Daoy (cell line): ENCODE measurements around the gene ACBD6. TPM values are rescaled to one million over a fixed set of nuclear protein-coding genes. Genes with fewer than 3 reads are reported as not detected.
"Not testable (repeated sequence)": the region's sequence is repeated elsewhere in the genome, so short reads cannot be mapped to it uniquely, and the experiment has no call there.

Source experiments
- DNase-seq: peaks from one replicate; pipeline ENCODE4 v3.0.0-alpha.2; 2015; ENCODE audit warnings: low read depth
- total RNA-seq: library from RNA; depleted of rRNA; stranded (reverse); fragments of >200 nt; shearing (Covaris generic); gene quantifications from 2 replicates; pipeline ENCODE4 v1.2.3, GENCODE V29; 2014

Gene ACBD6
- total RNA-seq, 1 experiment from 2014 or later = 58.7 TPM

DNA sequence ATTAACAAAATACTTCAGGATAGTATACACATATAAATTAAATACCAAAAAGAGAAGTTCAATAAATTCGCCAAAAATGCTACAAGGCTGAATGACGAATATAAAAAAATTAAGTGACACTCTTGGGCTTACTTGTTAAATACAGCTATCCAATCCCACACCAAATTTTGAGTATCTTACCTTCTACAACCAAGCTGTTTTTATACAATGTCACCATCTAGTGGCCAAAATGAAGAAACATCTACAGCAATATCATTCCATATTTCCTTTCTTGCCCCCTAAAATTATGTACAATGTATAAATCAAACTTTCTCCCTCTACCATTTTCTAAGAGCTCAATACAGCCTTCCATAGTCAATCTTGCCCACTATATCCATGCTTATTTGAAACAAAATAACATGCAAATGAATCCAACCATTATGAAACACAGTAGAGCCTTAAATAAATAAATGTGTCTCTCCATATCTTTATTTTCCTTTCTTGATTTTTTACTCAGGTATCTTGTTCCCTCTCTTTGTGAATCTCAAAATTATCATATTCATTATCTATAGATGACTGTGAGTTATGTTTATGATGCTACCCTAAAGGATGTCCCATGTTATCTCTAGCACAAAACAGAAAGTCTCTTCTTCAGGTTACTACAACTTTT lies 86.3 kb downstream of the ACBD6 start:
- DNase-seq = peak; percentile 4

DNA sequence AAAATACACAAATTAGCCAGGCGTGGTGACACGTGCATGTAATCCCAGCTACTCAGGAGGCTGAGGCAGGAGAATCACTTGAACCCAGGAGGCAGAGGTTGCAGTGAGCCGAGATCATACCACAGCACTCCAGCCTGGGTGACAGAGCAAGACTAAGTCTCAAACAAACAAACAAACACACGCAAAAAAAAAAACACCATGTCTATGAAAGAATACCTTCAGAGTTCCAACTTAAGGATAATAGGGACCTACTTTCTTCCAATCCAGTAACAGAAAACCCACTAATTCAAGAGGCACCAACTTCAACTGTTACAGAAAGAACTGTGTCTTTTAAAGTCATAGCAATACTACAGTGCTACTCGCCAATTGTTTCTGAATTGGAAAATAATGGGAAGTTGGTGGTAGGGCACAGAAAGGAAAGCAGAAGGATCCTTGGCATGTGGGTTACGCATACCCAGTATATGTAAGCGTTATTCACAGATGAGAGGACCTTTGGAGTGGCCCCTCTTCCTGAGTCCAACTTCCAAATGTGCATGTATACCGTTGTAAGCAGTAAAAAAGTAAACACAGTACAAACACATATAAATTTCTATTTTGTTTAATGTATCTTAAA lies 87.0 kb downstream of the ACBD6 start:
- DNase-seq = no peak

DNA sequence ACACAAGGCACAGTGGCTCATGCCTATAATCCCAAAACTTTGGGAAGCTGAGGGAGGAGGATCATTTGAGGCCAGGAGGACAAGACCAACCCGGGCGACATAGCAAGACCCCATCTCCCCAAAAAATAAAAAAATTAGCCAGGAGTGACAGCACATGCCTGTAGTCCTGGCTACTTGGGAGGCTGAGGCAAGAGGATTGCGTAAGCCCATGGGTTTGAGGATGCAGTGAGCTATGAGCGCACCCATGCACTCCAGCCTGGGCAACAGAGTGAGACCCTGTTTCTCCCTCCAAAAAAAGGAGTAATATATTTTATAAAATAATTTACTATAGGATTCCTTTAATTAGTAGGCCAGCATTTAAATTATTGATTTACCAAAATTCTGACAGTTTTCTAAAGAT lies 89.8 kb downstream of the ACBD6 start:
- no peak for DNase-seq

DNA sequence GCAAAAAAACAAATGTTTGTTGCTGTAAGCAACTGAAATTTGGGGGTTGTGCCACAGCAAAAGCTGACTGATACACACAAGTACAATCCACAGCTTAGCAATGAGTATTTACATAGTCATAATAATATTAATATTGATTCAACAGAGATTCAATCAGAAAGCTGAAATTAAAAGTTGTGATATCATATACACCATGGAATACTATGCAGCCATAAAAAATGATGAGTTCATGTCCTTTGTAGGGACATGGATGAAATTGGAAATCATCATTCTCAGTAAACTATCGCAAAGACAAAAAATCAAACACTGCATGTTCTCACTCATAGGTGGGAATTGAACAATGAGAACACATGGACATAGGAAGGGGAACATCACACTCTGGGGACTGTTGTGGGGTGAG lies 94.2 kb downstream of the ACBD6 start:
- not testable (repeated sequence) for DNase-seq

DNA sequence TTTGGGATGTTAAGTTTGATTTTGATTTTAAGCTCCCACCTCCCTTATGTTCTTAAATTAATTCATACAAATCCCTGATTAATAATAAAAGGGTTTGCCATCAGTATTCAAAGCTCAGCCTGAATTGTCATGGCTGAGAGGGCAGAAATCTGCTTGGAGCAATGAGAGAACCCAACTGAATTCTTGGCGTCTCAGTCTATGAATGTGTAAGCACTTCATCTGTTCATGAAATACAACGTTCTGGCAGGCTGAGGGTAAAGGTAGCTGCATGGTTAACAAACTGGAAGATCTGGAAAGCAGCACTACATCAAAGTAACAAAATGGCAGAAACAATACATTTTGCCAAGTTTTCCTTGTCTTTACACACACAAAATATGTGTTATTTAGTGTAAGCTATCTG lies 95.3 kb downstream of the ACBD6 start:
- DNase-seq = no peak

DNA sequence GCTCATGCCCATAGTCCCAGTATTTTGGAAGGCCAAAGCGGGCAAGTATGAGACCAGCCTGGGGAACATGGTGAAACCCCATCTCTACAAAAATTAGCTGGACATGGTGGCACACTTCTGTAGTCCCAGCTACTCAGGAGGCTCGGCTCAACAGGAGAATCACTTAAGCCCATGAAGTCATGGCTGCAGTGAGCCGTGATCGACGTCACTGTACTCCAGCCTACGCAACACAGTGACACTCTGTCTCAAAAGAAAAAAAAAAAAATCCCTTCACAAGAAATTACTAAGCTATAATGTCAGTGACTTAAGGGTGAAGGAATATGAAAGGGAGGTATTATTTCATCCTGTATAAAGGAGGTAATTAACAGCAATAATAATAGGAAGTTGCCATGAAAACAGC lies 99.8 kb downstream of the ACBD6 start:
- DNase-seq = no peak

DNA sequence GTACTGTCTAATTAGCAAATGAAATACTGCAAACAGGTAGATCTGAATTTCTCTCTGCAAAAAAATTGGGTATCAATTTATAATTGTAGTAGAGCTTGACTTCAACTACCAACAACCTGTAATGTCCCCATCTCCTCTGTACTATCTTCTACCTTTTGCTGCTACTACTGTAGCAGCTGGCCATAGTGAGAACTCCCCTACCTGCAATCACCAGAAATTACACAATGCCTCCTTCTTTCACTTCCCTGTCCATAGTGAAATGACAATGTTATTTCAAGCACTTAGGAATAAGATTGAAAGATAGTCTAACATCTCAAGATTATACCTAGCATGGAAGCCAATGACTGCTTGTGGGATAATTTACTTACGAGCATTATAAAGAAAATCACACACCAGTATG lies 100.4 kb downstream of the ACBD6 start:
- no peak for DNase-seq

DNA sequence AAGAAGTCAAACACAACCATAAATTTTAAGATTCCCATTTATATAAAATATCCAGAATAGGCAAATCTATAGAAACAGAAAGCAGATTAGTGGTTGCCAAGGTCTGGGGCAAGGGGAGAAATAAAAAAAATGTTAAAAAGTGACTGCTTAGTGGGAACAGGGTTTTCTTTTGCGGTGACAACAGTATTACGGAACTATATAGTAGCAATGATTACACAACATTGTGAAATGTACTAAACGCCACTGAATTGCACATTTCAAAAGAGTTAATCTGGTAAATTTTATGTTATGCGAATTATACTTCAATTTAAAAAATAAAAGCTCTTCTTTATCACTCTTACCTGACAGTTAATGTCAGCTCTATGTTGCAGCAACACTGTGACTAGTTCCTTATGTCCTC lies 105.2 kb downstream of the ACBD6 start:
- no peak for DNase-seq

DNA sequence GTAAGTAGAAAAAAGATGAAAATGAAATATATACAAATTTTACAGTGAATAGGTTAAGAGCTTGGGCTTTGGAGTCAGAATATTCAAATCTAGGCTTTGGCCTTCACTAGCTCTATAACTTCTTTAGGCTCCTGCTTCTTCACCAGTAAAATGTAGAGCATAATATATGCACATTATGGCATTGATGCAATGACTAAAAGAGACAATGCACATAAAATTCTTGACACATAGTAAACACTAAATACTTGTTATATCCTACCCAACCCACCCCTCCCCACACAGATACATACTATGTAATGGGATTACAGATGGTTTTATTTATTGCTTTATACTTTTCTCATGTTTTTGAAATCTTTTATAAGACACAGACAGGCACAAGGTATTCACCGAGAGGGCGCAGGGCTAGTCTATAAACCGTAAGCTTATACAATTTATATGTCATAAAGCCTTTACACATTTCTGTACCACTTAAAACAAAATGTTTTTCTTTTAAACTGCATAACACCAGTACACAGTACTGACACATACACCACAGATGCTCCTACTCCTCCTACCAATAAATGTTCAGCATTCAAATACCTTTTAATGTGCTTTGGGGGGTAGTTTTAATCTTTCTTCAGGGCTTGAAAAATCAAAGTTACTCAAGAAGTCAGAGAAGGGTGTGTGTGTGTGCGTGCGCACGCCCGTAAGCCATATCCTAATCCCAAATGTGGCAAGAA lies 109.8 kb downstream of the ACBD6 start:
- DNase-seq = no peak

DNA sequence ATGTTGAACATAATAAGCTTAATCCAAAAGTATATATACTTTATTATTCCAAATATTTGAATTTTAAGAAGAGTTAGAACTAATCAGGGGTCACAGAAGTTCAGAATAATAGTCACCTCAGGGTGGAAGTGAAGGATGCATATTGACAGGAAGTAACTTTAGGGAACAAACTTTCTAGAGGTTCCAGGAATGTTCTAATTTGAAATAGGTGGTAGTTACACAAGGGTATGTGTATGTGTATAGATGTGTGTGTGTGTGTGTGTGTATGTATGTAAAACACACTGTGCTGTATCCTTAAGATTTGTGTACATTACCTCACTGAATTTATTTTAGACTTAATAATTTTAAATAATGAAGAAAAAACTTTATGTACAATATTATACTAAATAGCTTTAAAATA lies 110.4 kb downstream of the ACBD6 start:
- no peak for DNase-seq

DNA sequence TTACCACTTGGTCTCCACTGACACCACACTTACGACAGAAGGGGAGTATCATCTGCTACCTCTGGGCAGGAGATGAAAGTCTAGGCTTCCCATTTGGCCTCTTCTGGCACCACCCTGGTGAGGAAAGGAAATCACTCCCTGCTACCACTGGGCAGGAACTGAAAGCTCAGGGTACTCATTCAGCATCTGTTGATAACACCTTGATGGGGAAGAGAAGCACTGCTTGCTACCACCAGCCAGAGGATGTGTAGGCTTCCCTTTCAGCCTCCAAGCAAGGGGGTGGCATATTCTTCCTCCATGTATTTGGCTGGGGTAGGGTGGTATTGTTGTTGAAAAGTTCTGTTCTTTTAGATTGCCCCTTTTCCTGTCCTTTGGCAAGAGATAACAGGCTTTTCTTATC lies 115.0 kb downstream of the ACBD6 start:
- DNase-seq = no peak

DNA sequence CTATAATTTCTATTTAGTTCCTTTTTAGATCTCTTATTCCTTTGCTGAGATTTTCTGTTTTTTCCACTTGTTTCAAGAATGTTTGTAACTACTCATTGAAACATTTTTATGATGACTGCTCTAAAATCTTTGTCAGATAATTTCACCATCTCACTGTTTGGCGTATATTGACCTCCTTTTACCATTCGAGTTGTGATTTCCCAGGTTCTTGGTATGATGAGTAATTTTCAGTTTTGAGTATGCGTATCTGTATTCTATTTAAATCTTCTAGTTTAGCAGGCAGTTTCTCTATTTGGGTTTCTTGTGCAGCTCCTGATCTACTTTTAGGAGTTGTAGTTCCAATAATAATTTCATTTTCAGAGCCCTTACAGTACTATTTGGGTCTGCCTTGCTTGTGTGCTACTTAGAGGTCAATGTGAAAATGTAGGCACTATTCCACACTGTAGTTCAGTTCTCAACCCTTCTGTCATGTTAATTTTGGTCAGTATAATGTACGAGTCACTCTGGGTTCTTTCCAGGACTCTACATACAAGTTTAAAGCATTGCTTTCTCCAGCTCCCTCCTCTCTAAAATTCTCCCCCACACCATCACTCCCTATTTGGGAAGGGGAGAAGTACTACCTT lies 115.5 kb downstream of the ACBD6 start:
- DNase-seq = no peak

DNA sequence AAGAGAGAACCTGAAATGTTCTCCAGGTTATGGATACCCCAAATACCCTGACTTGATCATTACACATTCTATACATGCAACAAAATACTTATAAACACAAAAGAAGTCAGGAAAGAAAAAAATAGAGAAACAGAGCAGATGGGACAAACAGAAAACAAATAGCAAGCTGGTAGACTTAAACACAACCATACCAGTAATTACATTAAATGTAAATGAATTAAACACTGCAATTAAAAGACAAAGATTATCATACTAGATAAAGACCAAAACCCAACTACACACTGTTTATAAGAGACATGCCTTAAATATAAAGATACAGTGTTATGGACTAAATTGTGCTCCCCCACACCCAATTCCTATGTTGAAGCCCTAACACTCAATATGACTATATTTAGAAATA lies 117.2 kb downstream of the ACBD6 start:
- DNase-seq = no peak

DNA sequence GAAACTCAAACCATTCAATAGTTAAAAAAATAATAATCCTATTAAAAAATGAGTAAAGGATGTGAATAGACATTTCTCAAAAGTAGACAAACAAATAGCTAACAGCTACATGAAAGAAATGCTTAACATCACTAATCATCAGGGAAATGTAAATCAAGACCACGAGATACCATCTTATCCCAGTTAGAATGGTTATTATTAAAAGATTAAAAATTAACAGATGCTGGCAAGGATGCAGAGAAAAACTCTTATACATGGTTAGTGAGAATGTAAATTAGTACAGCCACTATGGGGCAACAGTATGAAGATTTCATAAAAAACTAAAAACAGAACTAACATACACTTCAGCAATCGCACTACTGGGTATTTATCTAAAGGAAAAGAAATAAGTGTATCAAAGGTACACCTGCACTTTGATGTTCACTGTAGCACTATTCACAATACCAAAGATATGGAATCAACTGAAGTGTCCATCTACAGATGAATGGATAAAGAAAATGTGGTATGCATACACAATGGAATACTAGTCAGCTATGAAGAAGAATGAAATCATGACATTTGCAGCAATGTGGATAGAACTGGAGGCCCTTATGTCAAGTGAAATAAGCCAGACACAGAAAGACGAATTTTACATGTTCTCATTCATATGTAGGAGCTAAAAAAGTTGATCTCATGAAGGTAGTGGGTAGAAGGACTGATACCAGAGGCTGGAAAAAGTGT lies 117.9 kb downstream of the ACBD6 start:
- DNase-seq = no peak

DNA sequence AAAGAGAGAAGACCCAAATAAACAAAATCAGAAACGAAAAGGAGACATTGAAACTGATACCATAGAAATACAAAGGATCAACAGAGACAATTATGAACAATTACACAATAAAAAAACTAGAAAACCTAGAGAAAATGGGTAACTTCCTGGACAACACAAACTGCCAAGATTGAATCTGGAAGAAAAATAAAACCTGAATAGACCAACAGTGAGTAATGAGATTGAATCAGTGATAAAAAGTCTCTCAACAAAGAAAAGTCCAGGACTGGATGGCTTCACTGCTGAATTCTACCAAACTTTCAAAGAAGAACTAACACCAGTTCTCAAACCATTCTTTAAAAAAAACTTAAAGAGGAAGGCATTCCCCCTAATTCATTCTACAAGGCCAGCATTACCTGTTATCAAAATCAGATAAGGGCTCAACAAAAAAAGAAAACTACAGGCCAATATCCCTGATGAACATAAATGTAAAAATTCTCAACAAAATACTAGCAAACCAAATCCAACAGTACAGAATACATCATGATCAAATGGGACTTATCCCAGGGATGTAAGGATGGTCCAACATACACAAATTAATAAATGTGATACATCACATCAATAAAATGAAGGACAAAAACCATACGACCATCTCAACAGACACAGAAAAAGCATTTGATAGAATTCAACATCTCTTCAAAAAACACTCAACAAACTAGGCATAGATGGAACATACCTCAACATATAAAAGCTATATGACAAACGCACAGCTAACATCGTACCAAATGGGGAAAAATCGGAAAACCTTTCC lies 119.9 kb downstream of the ACBD6 start:
- no peak for DNase-seq

DNA sequence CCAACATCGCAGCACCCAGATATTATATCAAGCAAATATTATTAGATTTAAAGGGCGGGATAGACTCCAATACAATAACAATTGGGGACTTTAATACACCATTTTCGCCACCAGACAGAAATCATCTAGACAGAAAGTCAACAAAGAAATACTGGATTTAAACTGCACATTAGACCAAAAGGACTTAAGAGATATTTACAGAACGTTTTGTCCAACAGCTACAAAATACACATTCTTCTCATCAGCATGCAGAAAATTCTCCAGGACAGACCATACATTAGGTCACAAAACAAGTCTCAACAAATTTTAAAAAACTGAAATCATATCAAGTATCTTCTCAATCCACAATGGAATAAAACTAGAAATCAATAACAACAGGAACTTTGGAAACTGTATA lies 121.2 kb downstream of the ACBD6 start:
- DNase-seq = no peak

DNA sequence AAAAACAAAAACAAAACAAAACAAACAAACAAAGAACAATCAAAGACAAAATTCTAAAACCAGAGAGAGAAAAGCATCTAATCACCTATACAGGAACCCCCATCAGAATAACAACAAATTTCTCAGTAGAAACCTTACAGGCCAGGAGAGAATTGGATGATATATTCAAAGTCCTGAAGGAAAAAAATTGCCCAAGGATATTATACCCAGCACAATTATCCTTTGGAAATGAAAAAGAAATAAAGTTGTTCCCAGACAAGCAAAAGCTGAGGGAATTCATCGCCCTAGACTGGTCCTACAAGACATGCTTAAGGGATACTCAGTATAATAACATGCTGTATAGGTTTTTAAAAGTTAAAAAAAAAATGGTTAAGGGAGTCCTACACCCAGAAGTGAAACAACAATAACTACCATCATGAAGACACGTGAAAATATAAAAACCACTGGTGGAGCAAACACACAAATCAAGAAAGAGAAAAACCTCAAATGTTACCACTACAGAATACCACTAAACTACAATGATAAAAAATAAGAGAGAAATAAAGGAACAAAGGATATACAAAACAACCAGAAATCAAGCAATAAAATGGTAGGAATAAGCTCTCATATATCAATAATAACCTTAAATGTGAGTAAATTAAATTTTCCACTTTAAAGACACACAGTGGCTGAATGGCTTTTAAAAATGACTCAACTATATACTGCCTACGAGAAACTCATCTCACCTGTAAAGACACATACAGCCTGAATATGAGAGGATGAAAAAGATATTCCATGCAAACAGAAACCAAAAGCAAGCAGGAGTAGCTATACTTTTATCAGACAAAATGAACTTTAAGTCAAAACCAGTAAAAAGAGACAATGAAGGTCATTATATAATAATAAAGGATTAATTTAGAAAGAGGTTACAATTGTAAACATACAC lies 121.9 kb downstream of the ACBD6 start:
- DNase-seq = no peak

DNA sequence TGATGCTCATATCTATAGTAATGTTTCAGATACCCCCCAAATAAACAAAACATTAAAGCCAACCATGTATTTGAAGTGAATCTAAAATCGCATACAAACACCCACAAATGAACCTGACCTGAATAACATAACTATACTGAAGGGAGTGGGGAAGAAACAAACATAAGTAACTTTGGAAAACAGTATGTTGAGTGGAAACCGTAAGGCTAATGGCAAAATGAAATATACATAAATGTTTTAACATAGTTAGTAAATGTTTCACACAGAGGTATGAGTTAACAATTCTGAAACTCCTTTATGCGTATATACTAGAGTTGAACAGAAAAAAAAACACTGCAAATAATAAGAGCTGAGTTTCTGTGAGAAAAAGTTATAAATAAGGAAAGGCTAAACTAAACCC lies 125.6 kb downstream of the ACBD6 start:
- DNase-seq = no peak

DNA sequence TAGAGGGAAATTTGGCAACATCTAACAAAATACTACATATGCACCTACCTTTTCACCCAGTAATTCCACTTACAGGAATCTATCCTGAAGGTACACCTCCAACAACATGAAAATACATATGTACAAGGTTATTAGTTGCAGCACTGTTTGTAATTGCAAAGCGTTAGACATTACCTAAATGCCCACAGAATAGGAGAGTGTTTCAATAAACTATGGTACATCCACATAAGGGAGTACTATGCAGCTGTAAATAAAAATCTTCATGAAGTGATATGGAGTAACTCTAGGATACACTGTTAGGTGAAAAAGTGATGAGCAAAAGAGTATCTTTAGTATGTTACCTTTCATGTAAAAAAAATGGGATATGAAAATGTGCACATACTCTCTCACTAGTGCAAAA lies 126.1 kb downstream of the ACBD6 start:
- DNase-seq = no peak

DNA sequence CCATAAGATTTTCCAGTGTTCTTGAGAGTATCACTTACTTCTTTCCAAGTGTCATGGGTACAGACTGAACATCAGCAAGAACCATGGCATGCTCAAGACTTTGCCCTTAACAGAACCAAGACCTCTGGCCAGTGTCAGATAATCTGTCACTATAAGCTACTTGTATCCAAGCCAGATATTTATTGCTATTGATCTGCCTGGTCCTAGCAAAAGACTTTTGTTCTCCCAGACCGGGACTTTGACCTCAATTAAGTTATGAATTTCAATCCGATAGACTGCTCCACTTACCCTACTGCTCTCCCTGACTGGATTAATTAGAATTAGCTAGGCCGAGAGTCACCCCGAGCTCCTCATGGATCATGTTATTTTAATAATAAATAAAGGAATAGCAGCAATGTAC lies 129.6 kb downstream of the ACBD6 start:
- no peak for DNase-seq
